RKO (cell line): Measurements from ENCODE around the gene MVB12A.

Experiments used
- DNase-seq: peaks from one replicate; pipeline ENCODE4 v3.0.0-alpha.2; 2016; ENCODE audit warnings: low spot score

MVB12A gene

DNA sequence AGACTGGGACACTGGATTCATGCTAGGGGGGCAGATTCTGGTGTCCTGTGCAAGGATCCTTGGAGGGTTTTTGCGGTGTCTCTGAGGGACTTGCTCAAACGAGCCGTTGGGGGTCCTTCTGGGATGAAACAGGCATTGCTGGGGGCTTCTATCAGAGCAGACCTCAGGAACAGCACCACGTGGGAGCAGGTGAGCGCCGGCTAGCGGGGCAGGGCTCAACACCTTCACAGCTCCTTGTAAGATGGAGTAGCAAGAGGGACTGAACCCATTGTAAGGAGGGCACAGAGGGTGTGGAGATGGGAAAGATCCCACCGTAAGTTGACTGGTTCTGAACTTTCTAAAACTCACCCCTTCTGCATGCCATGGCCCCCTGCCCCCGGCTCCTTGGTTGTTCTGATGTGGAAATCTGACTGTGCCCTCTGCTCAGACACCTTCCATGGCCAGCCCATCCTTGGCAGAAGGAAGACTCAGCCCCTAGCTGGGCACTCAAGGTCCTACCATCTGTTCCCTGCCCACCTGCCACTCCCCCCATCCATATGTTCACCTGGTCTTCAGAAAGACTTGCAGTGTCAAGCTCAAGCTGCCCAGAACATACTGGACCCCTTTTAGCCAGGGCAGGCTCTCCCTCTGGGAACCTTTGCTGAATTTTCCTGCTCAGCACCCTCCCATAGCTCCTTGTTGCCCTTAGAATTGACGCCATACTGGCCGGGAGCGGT, 51.7 kb downstream of the MVB12A start:
- DNase-seq: no peak

DNA sequence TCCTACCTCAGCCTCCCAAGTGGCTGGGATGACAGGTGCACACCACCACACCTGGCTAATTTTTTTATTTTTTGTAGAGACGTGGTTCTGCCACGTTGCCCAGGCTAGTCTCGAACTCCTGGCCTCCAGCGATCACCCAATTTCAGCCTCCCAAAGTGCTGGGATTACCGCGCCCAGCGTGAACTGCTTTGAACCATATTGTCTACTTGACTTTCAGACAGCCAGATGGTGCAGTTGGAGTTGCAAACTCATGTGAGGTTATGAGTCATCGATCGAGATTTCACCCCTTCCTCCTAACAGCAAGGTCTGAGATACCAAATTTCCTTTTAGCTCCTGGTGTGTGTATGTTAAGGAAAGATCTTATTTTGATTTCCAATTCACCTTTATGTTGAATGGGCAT, 53.2 kb downstream of the MVB12A start:
- no peak for DNase-seq
